ELF-1 (cell line): ENCODE results near the gene RPS13.
"Not testable (repeated sequence)": the region's sequence is repeated elsewhere in the genome, so short reads cannot be mapped to it uniquely, and the experiment has no call there.

ENCODE experiments used
- DNase-seq: peaks from one replicate; pipeline ENCODE4 v3.0.0-alpha.2; 2016; ENCODE audit warnings: low read depth, low spot score

RPS13 gene

GRCh38 chr11:17077520-17078401, at the start of gene RPS13:
Gene RPS13 (minus strand): TSS chr11:17077667. CDS start chr11:17077641, 26 bp downstream.
- DNase-seq = peak; percentile 99

GRCh38 chr11:17121981-17122380, 44.5 kb upstream of the RPS13 start:
- no peak for DNase-seq

- DNase-seq = no peak
Measured at GRCh38 chr11:17117262-17117661, 39.8 kb upstream of the RPS13 start.

DNA sequence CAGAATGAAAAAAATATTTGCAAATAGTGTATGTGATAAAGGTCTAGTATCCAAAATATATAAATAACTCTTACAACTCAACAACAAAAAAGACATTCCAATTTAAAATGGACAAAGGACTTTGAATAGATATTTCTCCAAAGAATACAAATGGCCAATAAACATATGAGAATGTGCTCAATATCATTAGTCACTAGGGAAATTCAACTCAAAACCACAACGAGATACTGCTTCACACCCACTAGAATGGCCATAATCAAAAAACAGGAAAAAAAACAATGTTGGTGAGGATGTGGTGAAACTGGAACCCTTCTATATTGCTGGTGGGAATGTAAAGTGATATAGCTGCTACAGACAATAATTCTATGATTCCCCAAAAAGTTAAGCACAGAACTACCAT, 38.6 kb upstream of the RPS13 start:
- DNase-seq = no peak

GRCh38 chr11:17107745-17108144, 30.3 kb upstream of the RPS13 start:
- DNase-seq = peak; percentile 52

DNA sequence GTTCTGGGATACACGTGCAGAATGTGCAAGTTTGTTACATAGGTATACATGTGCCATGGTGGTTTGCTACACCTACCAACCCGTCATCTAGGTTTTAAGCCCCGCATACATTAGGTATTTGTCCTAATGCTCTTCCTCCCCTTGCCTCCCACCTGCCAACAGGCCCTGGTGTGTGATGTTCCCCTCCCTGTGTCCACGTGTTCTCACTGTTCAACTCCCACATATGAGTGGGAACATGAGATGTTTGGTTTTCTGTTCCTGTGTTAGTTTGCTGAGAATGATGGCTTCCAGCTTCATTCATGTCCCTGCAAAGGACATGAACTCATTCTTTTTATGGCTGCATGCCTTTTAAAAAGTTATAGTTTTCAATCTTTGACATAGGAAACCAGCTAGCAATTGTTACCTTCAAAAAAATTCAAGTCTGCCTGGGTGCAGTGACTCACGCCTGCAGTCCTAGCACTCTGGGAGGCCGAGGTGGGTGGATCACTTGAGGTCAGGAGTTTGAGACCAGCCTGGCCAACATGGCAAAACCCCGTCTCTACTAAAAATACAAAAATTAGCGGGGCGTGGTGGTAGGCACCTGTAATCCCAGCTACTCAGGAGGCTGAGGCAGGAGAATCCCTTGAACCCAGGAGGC, 28.1 kb upstream of the RPS13 start:
- not testable (repeated sequence) for DNase-seq

DNA sequence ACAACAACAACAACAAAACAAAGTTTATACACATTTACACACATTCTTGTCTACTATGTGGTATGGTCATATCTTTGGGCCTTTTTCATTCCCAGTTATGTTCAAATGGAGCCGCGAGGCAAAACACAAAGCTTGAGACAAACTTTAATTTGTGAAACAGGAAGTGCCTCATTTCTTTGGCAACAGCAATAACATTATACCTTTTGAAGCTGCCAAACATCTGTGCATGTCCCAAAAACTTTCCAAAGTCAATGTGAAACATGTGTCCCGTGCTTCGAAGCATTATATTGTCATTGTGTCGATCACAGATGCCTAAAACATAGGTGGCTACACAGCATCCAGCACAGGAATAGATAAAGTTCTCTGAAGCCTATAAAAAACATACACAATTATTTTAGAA, 25.0 kb upstream of the RPS13 start:
- DNase-seq = no peak

- DNase-seq = no peak
Measured at GRCh38 chr11:17098658-17099057, 21.2 kb upstream of the RPS13 start.

GRCh38 chr11:17098038-17098437, 20.6 kb upstream of the RPS13 start:
- no peak for DNase-seq

DNA sequence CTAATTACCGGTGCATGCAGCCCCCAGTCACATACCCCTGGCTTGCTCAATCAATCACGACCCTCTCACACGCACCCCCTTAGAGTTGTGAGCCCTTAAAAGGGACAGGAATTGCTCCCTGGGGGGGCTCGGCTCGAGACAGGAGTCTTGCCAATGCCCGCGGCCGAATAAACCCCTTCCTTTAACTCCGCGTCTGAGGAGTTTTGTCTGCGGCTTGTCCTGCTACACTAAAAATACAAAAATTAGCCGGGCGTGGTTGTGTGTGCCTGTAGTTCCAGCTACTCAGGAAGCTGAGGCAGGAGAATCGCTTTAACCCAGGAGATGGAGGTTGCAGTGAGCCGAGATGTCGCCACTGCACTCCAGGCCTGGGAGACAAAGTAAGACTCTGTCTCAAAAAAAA, 8.5 kb upstream of the RPS13 start:
- peak; percentile 46 for DNase-seq

DNA sequence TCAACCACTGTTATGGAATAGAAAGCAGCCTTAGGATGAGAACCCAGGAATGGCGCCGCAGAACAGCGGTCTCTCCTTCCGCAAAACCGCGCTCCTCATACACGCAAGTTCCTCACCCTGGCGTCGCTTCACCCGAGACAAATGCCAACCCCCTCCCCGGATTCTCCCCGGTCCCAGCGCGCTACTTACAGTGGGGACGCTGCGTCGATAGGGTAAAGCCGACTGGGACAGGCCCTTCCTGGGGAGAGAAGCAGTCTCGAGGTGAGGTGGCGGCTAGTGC, 287 bp downstream of the RPS13 start:
- DNase-seq = no peak

GRCh38 chr11:17076517-17077239, 789 bp downstream of the RPS13 start:
- no peak for DNase-seq

DNA sequence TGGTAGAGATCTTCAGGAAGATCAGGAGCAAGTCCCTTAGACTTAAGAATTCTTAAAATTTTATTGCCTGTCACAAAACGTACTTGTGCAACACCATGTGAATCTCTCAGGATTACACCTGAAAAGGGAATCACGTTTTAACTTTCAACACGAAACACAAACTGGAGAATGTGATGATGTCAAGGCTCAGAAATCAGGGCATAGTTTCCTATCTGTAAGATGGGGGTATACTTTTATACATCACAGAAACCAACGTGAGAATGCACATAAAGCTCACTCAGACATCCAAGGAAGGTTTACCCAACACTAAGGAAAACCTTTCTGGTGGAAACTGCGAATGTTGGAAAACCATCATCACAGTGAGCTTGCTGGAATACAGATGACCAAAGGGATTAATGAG, 2.0 kb downstream of the RPS13 start:
- no peak for DNase-seq

DNA sequence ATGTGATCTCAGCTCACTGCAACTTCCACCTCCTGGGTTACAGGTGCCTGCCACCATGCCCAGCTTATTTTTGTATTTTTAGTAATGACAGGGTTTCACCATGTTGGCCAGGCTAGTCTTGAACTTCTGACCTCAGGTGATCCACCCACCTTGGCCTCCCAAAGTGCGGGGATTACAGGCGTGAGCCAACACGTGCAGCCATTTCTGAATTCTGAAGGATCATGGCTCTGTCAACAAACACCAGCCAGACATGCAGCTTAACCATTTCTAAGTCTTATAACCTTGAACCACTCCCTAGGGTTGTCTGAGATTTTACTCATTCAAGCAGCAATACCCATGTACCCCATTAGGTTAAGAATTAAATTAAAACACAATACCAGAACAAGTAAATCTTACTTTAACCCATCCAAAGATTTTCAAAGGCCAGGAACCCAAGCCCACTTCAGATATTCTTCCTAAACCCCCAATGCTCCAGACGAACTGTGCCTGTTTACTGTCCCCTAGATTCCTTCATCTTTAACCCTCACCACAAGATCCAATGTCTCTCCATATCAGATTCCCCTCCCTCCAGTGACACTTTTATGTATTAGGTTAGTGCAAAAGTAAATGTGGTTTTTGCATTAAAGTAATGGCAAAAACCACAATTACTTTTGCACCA, 4.0 kb downstream of the RPS13 start:
- no peak for DNase-seq

GRCh38 chr11:17067417-17067816, 10.1 kb downstream of the RPS13 start:
- DNase-seq = no peak

DNA sequence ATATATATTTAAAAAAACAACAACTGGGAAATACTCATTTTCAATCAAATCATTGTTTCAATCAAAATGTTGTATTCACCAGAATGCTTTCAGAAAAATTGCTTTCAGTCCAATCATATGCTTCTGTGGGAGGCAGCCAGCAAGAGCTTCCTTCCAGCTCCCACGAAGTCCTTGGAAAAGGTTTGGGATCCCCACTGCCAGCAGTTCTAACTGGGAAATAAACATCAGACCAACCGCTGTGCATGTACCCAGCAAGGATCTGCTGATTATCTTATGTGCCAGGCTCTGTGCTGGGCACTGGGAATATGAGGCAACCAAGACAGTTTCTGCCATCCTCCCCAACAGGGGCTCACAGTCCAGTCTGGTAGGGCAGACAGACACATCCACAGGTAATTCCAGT, 10.8 kb downstream of the RPS13 start:
- DNase-seq = no peak

GRCh38 chr11:17063171-17064002, 14.1 kb downstream of the RPS13 start:
- peak; percentile 84 for DNase-seq

DNA sequence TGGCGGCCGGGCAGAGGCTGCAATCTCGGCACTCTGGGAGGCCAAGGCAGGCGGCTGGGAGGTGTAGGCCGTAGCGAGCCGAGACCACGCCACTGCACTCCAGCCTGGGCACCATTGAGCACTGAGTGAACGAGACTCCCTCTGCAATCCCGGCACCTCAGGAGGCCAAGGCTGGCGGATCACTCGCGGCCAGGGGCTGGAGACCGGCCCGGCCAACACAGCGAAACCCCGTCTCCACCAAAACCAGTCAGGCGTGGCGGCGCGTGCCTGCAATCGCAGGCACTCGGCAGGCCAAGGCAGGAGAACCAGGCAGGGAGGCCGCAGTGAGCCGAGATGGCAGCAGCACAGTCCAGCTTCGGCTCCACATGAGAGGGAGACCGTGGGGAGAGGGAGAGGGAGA, 26.3 kb downstream of the RPS13 start:
- DNase-seq = not testable (repeated sequence)

DNA sequence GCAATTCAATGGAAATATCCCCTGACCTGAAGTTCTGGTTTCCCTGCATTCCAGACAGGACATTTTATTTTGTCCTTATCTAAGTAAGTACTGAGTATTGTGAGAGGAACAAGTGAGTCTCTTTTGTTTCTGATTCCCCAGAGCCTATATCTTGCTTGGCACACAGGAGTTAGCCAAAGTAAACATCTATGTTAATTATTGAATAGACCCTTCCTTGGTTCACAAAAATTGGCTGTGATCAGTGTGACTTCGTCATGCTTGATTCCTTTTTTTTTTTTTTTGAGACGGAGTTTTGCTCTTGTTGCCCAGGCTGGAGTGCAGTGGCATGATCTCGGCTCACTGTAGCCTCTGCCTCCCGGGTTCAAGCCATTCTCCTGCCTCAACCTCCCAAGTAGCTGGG, 29.0 kb downstream of the RPS13 start:
- not testable (repeated sequence) for DNase-seq

DNA sequence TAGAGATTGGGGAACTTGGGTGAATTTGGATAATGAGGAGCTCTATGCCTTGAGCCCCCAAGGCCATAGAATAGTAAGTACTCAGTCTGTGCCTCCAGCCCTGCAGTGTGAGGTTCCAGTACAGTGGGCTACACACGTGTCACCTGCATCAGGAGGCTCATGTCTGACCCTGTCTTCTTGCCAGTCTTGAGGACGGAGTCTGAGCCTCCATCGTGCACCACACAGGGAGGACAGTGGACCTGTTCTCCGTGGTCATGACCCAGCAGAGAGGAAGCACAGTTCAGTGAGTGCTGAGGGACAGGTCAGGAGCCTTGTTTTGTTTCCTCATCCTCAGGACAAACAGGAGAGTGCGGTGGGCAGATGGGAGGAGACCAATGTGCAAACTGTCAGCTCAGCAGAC, 30.8 kb downstream of the RPS13 start:
- DNase-seq = no peak
